Measurements from ENCODE around the gene CDV3.

The CDV3 gene

DNA sequence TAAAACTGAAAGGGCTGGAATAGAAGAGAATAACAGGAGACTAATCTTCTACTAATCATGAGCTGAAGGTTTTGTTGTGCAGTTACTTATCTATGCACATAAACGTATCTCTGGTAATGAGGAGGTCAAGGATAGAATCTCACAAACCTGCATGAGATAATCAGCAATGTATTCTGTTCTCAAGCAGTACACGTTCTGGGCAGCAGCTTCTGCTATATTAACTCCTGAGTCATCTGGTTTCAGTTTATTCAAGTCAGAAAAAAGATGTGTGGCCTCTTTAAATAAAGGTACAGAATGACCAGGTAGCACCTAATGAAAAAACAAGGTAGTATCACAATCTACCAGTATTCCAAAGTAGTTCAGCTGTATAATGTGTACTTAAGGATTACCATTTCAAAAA lies 34.9 kb downstream of the CDV3 start:
- DNase-seq = no peak

DNA sequence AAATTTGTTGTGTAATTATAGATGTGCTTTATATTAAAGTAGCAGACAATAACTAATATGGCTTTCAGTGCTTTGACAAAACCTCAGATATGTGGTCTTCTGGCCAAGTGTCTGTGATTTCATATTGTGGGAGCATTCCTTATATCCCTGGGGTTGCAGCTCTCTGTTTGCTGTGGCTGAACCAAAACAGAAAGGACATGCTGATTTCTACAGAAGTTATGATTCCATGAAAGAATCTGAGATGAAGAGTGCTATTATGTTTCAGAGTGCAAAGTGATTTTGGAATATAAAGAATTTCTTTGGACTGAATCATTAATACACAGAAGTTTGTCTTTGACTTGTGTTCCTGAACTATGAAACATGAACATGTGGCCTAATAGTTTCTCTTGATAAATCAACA lies 36.5 kb downstream of the CDV3 start:
- DNase-seq = no peak

DNA sequence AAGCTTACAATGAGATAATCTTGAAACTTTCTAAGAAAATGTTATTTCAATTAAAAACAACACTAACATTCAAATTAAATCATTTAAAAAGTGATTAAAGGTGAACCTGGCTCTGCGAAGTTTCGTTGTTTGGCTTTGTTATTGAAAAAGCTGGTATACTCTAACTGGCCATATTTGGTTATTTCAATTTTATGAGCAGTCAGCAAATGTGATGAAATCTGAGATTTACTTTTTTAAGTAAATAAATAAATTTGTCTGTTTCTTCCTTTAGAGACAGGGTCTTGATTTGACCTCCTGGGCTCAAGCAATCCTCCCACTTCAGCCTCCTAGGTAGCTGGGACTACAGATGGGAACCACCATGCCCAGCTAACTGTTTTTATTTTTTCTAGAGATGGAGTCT lies 38.0 kb downstream of the CDV3 start:
- no peak for DNase-seq

DNA sequence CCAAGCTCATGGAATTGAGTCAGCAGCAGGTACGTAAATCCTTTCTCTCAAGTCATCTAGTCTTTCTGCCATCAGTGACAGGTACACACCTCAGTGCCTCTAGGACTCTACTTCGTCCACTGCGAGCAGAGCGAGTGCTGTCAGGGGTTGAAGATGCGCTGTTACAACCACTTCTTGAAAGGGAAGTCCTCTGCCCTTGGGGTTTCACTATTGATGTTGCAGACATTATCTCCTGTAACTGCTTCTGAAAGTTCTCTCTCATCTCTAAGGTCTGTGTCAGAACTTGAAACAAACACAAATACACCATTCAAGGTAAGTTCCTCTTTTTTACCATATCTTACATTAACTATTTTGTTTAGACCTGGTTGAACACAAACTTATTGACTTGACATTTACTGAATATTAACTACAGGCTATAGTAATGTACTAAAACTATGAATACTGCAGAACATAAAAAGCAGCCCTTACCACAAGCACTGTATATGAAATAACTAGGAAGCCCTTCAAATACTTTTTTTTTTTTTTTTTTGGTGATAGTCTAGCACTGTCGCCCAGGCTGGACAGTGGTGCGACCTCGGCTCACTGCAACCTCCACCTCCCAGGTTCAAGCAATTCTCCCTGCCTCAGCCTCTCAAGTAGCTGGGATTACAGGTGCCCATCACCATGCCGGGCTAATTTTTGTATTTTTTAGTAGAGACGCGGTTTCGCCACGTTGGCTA lies 46.7 kb downstream of the CDV3 start:
- DNase-seq = no peak

DNA sequence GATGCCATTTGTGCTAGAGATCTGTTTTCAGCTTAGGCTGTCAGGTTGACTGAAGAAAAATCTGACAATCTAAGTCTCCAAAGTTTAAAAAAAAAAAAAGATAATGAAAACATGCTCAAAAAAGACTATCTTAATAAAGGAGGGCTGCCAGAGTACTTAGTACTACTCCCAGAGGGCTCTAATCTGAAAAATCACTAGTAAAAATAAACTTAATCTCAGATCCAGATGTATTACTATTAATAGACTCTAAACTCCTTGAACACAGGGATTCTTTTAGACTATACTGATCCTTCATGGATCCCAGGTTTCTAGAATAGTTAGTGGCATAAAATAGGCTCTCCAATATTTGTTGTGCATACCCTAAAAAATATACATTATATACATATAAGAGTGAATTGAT lies 54.3 kb downstream of the CDV3 start:
- no peak for DNase-seq

DNA sequence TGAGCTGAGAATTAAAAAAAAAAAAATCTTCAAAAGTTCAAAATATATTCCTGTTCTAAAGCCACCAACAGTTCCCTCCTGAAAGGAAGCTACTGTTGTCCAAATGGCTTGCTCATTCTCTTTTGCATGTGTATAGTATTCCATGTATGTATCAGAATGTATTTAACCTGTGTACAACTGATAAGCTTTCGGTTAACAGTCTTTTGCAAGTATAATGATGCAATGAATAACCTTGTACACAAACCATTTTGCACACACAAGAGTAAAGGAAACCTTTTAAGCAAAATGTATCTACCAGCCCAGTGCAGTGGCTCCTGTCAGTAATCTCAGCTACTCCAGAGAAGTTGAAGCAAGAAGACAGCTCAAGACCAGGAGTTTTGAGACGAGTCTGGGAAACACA lies 55.7 kb downstream of the CDV3 start:
- no peak for DNase-seq

DNA sequence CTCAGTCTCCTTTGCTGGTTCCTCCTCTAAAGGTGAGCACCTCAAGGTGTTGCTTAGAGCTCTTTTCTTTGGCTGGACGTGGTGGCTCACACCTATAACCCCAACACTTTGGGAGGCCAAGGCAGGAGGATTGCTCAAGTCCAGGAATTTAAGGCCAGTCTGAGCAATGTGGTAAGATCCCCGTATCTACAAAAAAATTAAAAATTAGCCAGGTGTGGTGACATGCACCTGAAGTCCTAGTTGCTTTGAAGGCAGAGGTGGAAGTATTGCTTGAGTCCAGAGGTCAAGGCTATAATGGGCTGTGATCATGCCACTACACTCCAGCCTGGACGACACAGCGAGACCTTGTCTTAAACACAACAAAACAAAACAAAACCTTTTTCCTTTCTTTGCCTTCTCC lies 60.0 kb downstream of the CDV3 start:
- no peak for DNase-seq

Measured in NCI-H1092 (cell line).